ENCODE measurements around the gene GDI1. TPM values are rescaled to one million over a fixed set of nuclear protein-coding genes. Genes with fewer than 3 reads are reported as not detected.

GDI1 gene
- total and polyA plus RNA-seq, 2 donors (not counting 1 experiment from before 2014, with no cell fraction given), result 199 to 311 TPM

DNA sequence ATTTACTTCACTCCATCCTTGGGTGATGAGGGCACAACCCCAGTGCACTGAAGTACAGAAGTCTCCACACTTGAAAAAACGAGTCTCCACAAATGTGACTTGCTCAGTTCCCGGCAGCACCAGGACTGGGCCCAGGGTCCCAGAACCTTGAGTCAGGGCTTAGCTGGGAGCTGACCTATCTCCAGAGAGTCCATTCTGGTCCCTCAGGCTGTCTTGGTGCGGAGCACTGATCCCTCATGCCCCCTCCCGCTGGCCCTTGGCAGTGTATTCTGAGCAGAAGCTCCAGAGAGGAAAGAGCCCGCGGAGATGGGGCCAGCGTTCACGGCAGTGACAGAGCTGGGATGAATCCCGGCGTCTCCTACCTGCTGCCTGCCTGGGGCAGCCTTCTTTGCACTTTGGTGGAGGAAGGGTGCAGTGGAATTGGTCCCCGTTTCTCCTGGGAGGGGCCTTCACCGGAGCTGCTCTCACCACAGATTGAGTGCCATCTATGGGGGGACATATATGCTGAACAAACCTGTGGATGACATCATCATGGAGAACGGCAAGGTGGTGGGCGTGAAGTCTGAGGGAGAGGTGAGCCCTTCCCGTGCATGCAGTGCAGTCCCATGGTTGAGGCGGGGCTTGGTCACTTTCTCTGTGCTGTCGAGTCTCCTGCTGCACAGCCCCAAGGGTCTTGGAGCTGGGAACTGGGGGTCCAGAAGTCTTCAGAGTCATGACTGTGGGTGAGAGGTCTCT, 3.8 kb downstream of the GDI1 start:
- H3K36me3 ChIP-seq (replicated peaks in 1 of 2; ENCODE audit: control extremely low read depth in 1 of 2, control insufficient read depth in 1 of 2, extremely low read depth in 1 of 2, insufficient read depth in 2 of 2, low read length in 1 of 2), result peaks cover 0 to 13% of the 10 kb centered on the region in 2 experiments
- intact Hi-C loops (cut with micrococcal nuclease), result loop anchor here (5.0 kb wide), 1 partner anchor 37 kb away; the partner anchor contains the start of gene LAGE3
- H2AFZ ChIP-seq (ENCODE audit: insufficient read depth, low read depth, low read length, poor library complexity, severe bottlenecking), result no peak overlapping the region
- peaks cover 16% of the 10 kb centered on the region for H3K4me1 Mint-ChIP-seq
- no peaks in the 10 kb centered on the region for H3K27me3 ChIP-seq (replicated peaks in 1 of 4; ENCODE audit: control extremely low read depth in 1 of 4, control insufficient read depth in 3 of 4, insufficient read depth in 4 of 4, low read length in 3 of 4)
- TF ChIP-seq, protein P1, sequence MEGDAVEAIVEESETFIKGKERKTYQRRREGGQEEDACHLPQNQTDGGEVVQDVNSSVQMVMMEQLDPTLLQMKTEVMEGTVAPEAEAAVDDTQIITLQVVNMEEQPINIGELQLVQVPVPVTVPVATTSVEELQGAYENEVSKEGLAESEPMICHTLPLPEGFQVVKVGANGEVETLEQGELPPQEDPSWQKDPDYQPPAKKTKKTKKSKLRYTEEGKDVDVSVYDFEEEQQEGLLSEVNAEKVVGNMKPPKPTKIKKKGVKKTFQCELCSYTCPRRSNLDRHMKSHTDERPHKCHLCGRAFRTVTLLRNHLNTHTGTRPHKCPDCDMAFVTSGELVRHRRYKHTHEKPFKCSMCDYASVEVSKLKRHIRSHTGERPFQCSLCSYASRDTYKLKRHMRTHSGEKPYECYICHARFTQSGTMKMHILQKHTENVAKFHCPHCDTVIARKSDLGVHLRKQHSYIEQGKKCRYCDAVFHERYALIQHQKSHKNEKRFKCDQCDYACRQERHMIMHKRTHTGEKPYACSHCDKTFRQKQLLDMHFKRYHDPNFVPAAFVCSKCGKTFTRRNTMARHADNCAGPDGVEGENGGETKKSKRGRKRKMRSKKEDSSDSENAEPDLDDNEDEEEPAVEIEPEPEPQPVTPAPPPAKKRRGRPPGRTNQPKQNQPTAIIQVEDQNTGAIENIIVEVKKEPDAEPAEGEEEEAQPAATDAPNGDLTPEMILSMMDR (IDR thresholded peaks at IDR 0.05), result no peak
- TF ChIP-seq EZH2 (IDR thresholded peaks at IDR 0.05; ENCODE audit: borderline replicate concordance, insufficient read depth, low read depth, low read length, poor library complexity, severe bottlenecking), result no peak
- H3K27me3 Mint-ChIP-seq, result no peaks in the 10 kb centered on the region
- no peak overlapping the region for H3K4me2 ChIP-seq (replicated peaks; ENCODE audit: low read depth, low read length, poor library complexity, severe bottlenecking)
- peaks cover 37% of the 10 kb centered on the region for H3K79me2 ChIP-seq (ENCODE audit: control insufficient read depth, insufficient read depth, low read length)
- ChIA-PET CTCF (no interaction called here), POLR2A (interaction anchor here (0.6 kb wide), 1 partner anchor 68 kb away, joined by 3 read pairs; no protein-coding TSS in a partner anchor)
- no peak overlapping the region for H3K4me3 ChIP-seq (ENCODE audit: control extremely low read depth in 1 of 5, extremely low read depth in 1 of 5, insufficient read depth in 1 of 5, low read depth in 2 of 5, low read length in 4 of 5)
- H3K9me3 Mint-ChIP-seq (ENCODE audit: insufficient read depth), result no peaks in the 10 kb centered on the region
- no peak overlapping the region for H3K27ac Mint-ChIP-seq
- ATAC-seq (ENCODE audit: low read depth), result no peak
- peaks cover 6% of the 10 kb centered on the region for H4K20me1 ChIP-seq (ENCODE audit: control insufficient read depth, insufficient read depth, low read length, poor library complexity, severe bottlenecking)
- no peak overlapping the region for H3K9ac ChIP-seq (ENCODE audit: low read length)
- H3K27ac ChIP-seq (ENCODE audit: low read length in 2 of 2), result no peak overlapping the region
- 93% methylated on average over 8 of the region's 17 CpGs for WGBS (ENCODE audit: insufficient coverage)
- H3K4me1 ChIP-seq (ENCODE audit: control insufficient read depth in 2 of 2, insufficient read depth in 2 of 2, low read length in 2 of 2), result peaks cover 20 to 37% of the 10 kb centered on the region in 2 donors
- DNase-seq, result no peak
- H3K4me3 Mint-ChIP-seq, result no peak overlapping the region
- no peaks in the 10 kb centered on the region for H3K9me3 ChIP-seq (ENCODE audit: control extremely low read depth in 1 of 3, control insufficient read depth in 2 of 3, insufficient read depth in 1 of 3, low read length in 2 of 3)

DNA sequence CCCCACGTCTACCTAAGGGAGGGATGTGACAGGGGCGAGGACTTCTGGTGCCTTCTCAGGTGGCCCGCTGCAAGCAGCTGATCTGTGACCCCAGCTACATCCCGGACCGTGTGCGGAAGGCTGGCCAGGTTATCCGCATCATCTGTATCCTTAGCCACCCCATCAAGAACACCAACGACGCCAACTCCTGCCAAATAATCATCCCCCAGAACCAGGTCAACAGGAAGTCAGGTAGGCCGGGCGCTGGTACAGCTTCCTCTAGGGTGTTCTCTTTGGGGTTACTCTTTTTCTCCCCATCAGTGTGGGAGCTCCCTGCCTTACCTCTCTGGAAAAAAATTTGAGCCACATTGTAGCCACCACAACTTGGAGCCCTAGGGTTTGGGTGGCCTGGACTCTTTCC, 4.6 kb downstream of the GDI1 start:
- peaks cover 6% of the 10 kb centered on the region for H4K20me1 ChIP-seq (ENCODE audit: control insufficient read depth, insufficient read depth, low read length, poor library complexity, severe bottlenecking)
- H3K9me3 Mint-ChIP-seq (ENCODE audit: insufficient read depth), result no peaks in the 10 kb centered on the region
- H3K9me3 ChIP-seq (ENCODE audit: control extremely low read depth in 1 of 3, control insufficient read depth in 2 of 3, insufficient read depth in 1 of 3, low read length in 2 of 3), result no peaks in the 10 kb centered on the region
- H3K9ac ChIP-seq (ENCODE audit: low read length), result no peak overlapping the region
- H3K4me3 Mint-ChIP-seq, result no peak overlapping the region
- H3K36me3 ChIP-seq (replicated peaks in 1 of 2; ENCODE audit: control extremely low read depth in 1 of 2, control insufficient read depth in 1 of 2, extremely low read depth in 1 of 2, insufficient read depth in 2 of 2, low read length in 1 of 2), result peaks cover 0 to 13% of the 10 kb centered on the region in 2 experiments
- no peaks in the 10 kb centered on the region for H3K27me3 Mint-ChIP-seq
- peak overlapping the region; percentile 20 for H3K27ac Mint-ChIP-seq
- CTCF ChIA-PET, result no interaction called here
- TF ChIP-seq, protein P1 (IDR thresholded peaks at IDR 0.05), result no peak
- TF ChIP-seq EZH2 (IDR thresholded peaks at IDR 0.05; ENCODE audit: borderline replicate concordance, insufficient read depth, low read depth, low read length, poor library complexity, severe bottlenecking), result no peak
- peaks cover 33% of the 10 kb centered on the region for H3K79me2 ChIP-seq (ENCODE audit: control insufficient read depth, insufficient read depth, low read length)
- H2AFZ ChIP-seq (ENCODE audit: insufficient read depth, low read depth, low read length, poor library complexity, severe bottlenecking), result no peak overlapping the region
- intact Hi-C loops (cut with micrococcal nuclease), result loop anchor here (5.0 kb wide), 1 partner anchor 36 kb away; the partner anchor contains the start of gene LAGE3
- DNase-seq, result no peak
- POLR2A ChIA-PET, result interaction anchor here (0.6 kb wide), 1 partner anchor 69 kb away, joined by 3 read pairs; no protein-coding TSS in a partner anchor
- peaks cover 9% of the 10 kb centered on the region for H3K4me1 Mint-ChIP-seq
- peaks cover 16 to 31% of the 10 kb centered on the region in 2 donors for H3K4me1 ChIP-seq (ENCODE audit: control insufficient read depth in 2 of 2, insufficient read depth in 2 of 2, low read length in 2 of 2)
- H3K4me3 ChIP-seq (ENCODE audit: control extremely low read depth in 1 of 5, extremely low read depth in 1 of 5, insufficient read depth in 1 of 5, low read depth in 2 of 5, low read length in 4 of 5), result no peak overlapping the region
- H3K27ac ChIP-seq (ENCODE audit: low read length in 2 of 2), result no peak overlapping the region
- no peak for ATAC-seq (ENCODE audit: low read depth)
- WGBS (ENCODE audit: insufficient coverage), result 100% methylated on average over 1 of the region's 11 CpGs
- H3K4me2 ChIP-seq (replicated peaks; ENCODE audit: low read depth, low read length, poor library complexity, severe bottlenecking), result no peak overlapping the region
- H3K27me3 ChIP-seq (replicated peaks in 1 of 4; ENCODE audit: control extremely low read depth in 1 of 4, control insufficient read depth in 3 of 4, insufficient read depth in 4 of 4, low read length in 3 of 4), result no peaks in the 10 kb centered on the region

Measured in B cell (primary cell).